HCT116 (cell line): ENCODE data around the gene MORN4. TPM values are rescaled to one million over a fixed set of nuclear protein-coding genes. Genes with fewer than 3 reads are reported as not detected.
"Not testable (repeated sequence)": the region's sequence is repeated elsewhere in the genome, so short reads cannot be mapped to it uniquely, and the experiment has no call there.

Experiments
- ATAC-seq: fragments of 200-7000 bp; cut with Tn5 transposase; 2 replicates; pipeline ENCODE4 v1.9.1; 2020; ENCODE audit warnings: mild to moderate bottlenecking, moderate library complexity
- BruUV-seq: library from RNA; stranded (reverse); fragments of 400-500 nt; replicated peaks from 2 replicates; lab custom pipeline; 2021; lab: Mats Ljungman, UMichigan
- CTCF ChIA-PET: fragments of 300-600 bp; sonication (Branson Sonifier 250); formaldehyde crosslinking; loops from one replicate; lab custom pipeline; 2021; ENCODE audit warnings: antibody characterized with exemption; lab: Charles Lee
- POLR2A ChIA-PET: fragments of 300-600, 350-600 bp; sonication (Branson Sonifier 250); formaldehyde crosslinking; loops from one replicate; lab custom pipeline; 2021; ENCODE audit warnings: antibody characterized with exemption; lab: Charles Lee
- RAD21 ChIA-PET, 2 experiments: fragments of 300-600 bp; sonication (Branson Sonifier 250); formaldehyde crosslinking; loops; one replicate each; lab custom pipeline; 2023; ENCODE audit warnings: low total read pairs in 2 of 2; ENCODE audit not compliant: uncharacterized antibody in 2 of 2, unreplicated experiment in 2 of 2, low non-redundant PET in 1 of 2; lab: Charles Lee
- DNase-seq: peaks from one replicate; pipeline ENCODE4 v3.0.0-alpha.2; 2010; ENCODE audit warnings: low read depth, low spot score
- H2AFZ ChIP-seq: fragments of 200-600 bp; shearing (Covaris generic), sonication (generic); 2 replicates; pipeline ENCODE4 v1.6.1; 2017; ENCODE audit warnings: low read depth, mixed run types, mixed read lengths, antibody characterized with exemption, low read length; ENCODE audit not compliant: poor library complexity, severe bottlenecking
- H3K27ac ChIP-seq: 2 replicates; pipeline ENCODE4 v1.5.1; 2012; ENCODE audit warnings: low read depth, low read length
- H3K27me3 ChIP-seq: fragments of 200-600 bp; sonication (generic); 2 replicates; pipeline ENCODE4 v1.6.1; 2016; ENCODE audit warnings: mixed run types, low read length, mixed read lengths; ENCODE audit not compliant: insufficient read depth
- H3K36me3 ChIP-seq, 2 experiments: fragments of 200-500 bp in 1 of 2; fragments of 200-600 bp in 1 of 2; sonication (Bioruptor generic) in 1 of 2; sonication (generic) in 1 of 2; 2 replicates each; pipeline versions ENCODE4 v1.5.1 to v1.6.1; 2014 to 2016; ENCODE audit warnings: low read length in 2 of 2, inconsistent platforms in 1 of 2, mixed read lengths in 1 of 2, mixed run types in 1 of 2; ENCODE audit not compliant: insufficient read depth in 2 of 2, control insufficient read depth in 1 of 2
- H3K4me1 ChIP-seq, 2 experiments: fragments of 200-600 bp in 1 of 2; sonication (generic) in 1 of 2; 2 replicates each; pipeline versions ENCODE4 v1.5.1 to v1.6.1; 2012 to 2017; ENCODE audit warnings: low read length in 2 of 2, inconsistent platforms in 1 of 2, mild to moderate bottlenecking in 1 of 2, mixed read lengths in 1 of 2, mixed run types in 1 of 2, moderate library complexity in 1 of 2; ENCODE audit not compliant: insufficient read depth in 2 of 2, control insufficient read depth in 1 of 2
- H3K4me2 ChIP-seq: fragments of 200-600 bp; sonication (generic); 2 replicates; pipeline ENCODE4 v1.6.1; 2017; ENCODE audit warnings: mixed run types, low read length, mixed read lengths
- H3K4me3 ChIP-seq, 2 experiments: fragments of 200-600 bp in 1 of 2; sonication (generic) in 1 of 2; replicated peaks in 1 of 2; 2 replicates each; pipeline ENCODE4 v1.5.1; 2011 to 2016; ENCODE audit warnings: low read length in 2 of 2, control low read depth in 1 of 2, low read depth in 1 of 2, mild to moderate bottlenecking in 1 of 2, mixed read lengths in 1 of 2, mixed run types in 1 of 2
- H3K79me2 ChIP-seq: fragments of 200-600 bp; sonication (generic); 2 replicates; pipeline ENCODE4 v1.6.1; 2017; ENCODE audit warnings: mild to moderate bottlenecking, mixed run types, low read length, moderate library complexity, mixed read lengths; ENCODE audit not compliant: insufficient read depth
- H3K9ac ChIP-seq: fragments of 200-600 bp; sonication (generic); 2 replicates; pipeline ENCODE4 v1.6.1; 2016; ENCODE audit warnings: low read length, mixed read lengths
- H3K9me2 ChIP-seq: fragments of 200-600 bp; sonication (generic), shearing (Covaris generic); 2 replicates; pipeline ENCODE4 v1.6.1; 2017; ENCODE audit warnings: mixed run types, mild to moderate bottlenecking, moderate library complexity; ENCODE audit not compliant: insufficient read depth
- H3K9me3 ChIP-seq, 2 experiments: fragments of 200-500 bp in 1 of 2; fragments of 200-600 bp in 1 of 2; sonication (Bioruptor generic) in 1 of 2; sonication (generic) in 1 of 2; 2 replicates each; pipeline ENCODE4 v1.6.1; 2014 to 2017; ENCODE audit warnings: low read length in 2 of 2, mixed read lengths in 2 of 2, inconsistent platforms in 1 of 2, low read depth in 1 of 2, mild to moderate bottlenecking in 1 of 2, mixed run types in 1 of 2, moderate library complexity in 1 of 2; ENCODE audit not compliant: control insufficient read depth in 1 of 2, insufficient read depth in 1 of 2
- H4K20me1 ChIP-seq: fragments of 200-600 bp; sonication (generic), shearing (Covaris generic); 2 replicates; pipeline ENCODE4 v1.6.1; 2017; ENCODE audit warnings: mixed run types, mild to moderate bottlenecking, moderate library complexity; ENCODE audit not compliant: insufficient read depth
- CBX3 ChIP-seq: IDR thresholded peaks from 2 replicates; pipeline ENCODE4 v1.6.1; 2012; ENCODE audit warnings: low read depth
- CEBPB ChIP-seq: IDR thresholded peaks from 2 replicates; pipeline ENCODE4 v1.6.1; 2012; ENCODE audit warnings: low read depth
- EGR1 ChIP-seq: IDR thresholded peaks from 2 replicates; pipeline ENCODE4 v1.6.1; 2012; ENCODE audit warnings: low read depth
- ELF1 ChIP-seq: IDR thresholded peaks from 2 replicates; pipeline ENCODE4 v1.6.1; 2012; ENCODE audit warnings: low read depth, borderline replicate concordance
- FOSL1 ChIP-seq: IDR thresholded peaks from 2 replicates; pipeline ENCODE4 v1.6.1; 2012; ENCODE audit warnings: low read depth
- JUND ChIP-seq: IDR thresholded peaks from 2 replicates; pipeline ENCODE4 v1.6.1; 2012
- POLR2AphosphoS5 ChIP-seq: IDR thresholded peaks from 2 replicates; pipeline ENCODE4 v1.6.1; 2011; ENCODE audit warnings: mild to moderate bottlenecking, low read depth, low read length, moderate library complexity
- RAD21 ChIP-seq: IDR thresholded peaks from 2 replicates; pipeline ENCODE4 v1.6.1; 2012; ENCODE audit warnings: low read depth, mild to moderate bottlenecking
- SP1 ChIP-seq: IDR thresholded peaks from 2 replicates; pipeline ENCODE4 v1.6.1; 2012; ENCODE audit warnings: low read depth
- SRF ChIP-seq: IDR thresholded peaks from 2 replicates; pipeline ENCODE4 v1.6.1; 2012; ENCODE audit warnings: low read depth
- YY1 ChIP-seq: IDR thresholded peaks from 2 replicates; pipeline ENCODE4 v1.6.1; 2011; ENCODE audit warnings: low read length, low read depth, moderate library complexity, mild to moderate bottlenecking; ENCODE audit not compliant: insufficient replicate concordance; ENCODE audit errors: extremely low read depth
- intact Hi-C: fragments of 100-400 bp; cut with micrococcal nuclease; formaldehyde crosslinking; loops from 2 replicates; pipeline ENCODE4 v1.10.0; 2022
- total RNA-seq: library from RNA; stranded (reverse); gene quantifications from one replicate; pipeline ENCODE4 v1.2.1, GENCODE V29; 2021; ENCODE audit not compliant: unreplicated experiment
- TF ChIP-seq, protein P1 (sequence below), 3 experiments: fragments of 200-600 bp in 1 of 3; sonication (generic) in 1 of 3; IDR thresholded peaks in 2 of 3; conservative IDR thresholded peaks in 1 of 3; 2 replicates each; pipeline ENCODE4 v1.5.1; 2012 to 2017; ENCODE audit warnings: low read depth in 2 of 3, low read length in 2 of 3, antibody characterized with exemption in 1 of 3, borderline replicate concordance in 1 of 3, control low read depth in 1 of 3, mild to moderate bottlenecking in 1 of 3, mixed read lengths in 1 of 3, mixed run types in 1 of 3, moderate library complexity in 1 of 3; ENCODE audit not compliant: insufficient read depth in 1 of 3
- TF ChIP-seq, protein P2 (sequence below): IDR thresholded peaks from 2 replicates; pipeline ENCODE4 v1.6.1; 2012

The MORN4 gene
- total RNA-seq, 1 experiment from 2014 or later: 8.0 TPM

DNA sequence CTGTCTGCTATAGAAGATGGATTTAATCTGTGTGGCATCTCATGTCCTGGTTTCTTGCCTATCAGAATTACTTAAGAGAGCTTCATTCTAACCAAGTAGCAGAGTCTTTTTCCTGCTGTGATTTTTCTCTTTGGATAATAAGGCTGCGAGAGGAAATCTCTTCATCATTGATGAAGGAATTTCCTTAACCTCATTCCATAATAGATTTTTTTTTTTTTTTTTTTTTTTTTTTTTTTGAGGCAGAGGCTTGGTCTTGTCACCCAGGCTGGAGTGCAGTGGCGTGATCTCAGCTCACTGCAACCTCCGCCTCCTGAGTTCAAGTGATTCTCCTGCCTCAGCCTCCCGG, 16.1 kb upstream of the MORN4 start:
- RAD21 ChIA-PET, BruUV-seq, H4K20me1 ChIP-seq, intact Hi-C loops, H3K9me3 ChIP-seq, ATAC-seq, H3K27me3 ChIP-seq, H2AFZ ChIP-seq, DNase-seq, H3K9me2 ChIP-seq: not testable (repeated sequence)
- peak overlapping the region; percentile 60 for H3K27ac ChIP-seq
- peak overlapping the region; percentile 55 for H3K9ac ChIP-seq
- POLR2A ChIA-PET: interaction anchor here (1.1 kb wide), 1 partner anchor 9 kb away, joined by 8 read pairs; the partner anchor contains the start of gene PI4K2A
- peak overlapping the region in 1 of 2 experiments; percentile 41; a peak in 2 of 4 replicates for H3K4me3 ChIP-seq
- peaks cover 11 to 27% of the 10 kb centered on the region in 2 experiments; a peak in 3 of 4 replicates for H3K36me3 ChIP-seq
- peaks cover 36% of the 10 kb centered on the region for H3K79me2 ChIP-seq
- peak; percentile 10; the same call in 1 of the 2 replicates for TF ChIP-seq SRF
- H3K4me2 ChIP-seq: peak overlapping the region; percentile 71
- CTCF ChIA-PET: interaction anchor here (0.8 kb wide), 1 partner anchor 9 kb away, joined by 3 read pairs; the partner anchor contains the start of gene PI4K2A
- peaks cover 46 to 59% of the 10 kb centered on the region in 2 experiments for H3K4me1 ChIP-seq

DNA sequence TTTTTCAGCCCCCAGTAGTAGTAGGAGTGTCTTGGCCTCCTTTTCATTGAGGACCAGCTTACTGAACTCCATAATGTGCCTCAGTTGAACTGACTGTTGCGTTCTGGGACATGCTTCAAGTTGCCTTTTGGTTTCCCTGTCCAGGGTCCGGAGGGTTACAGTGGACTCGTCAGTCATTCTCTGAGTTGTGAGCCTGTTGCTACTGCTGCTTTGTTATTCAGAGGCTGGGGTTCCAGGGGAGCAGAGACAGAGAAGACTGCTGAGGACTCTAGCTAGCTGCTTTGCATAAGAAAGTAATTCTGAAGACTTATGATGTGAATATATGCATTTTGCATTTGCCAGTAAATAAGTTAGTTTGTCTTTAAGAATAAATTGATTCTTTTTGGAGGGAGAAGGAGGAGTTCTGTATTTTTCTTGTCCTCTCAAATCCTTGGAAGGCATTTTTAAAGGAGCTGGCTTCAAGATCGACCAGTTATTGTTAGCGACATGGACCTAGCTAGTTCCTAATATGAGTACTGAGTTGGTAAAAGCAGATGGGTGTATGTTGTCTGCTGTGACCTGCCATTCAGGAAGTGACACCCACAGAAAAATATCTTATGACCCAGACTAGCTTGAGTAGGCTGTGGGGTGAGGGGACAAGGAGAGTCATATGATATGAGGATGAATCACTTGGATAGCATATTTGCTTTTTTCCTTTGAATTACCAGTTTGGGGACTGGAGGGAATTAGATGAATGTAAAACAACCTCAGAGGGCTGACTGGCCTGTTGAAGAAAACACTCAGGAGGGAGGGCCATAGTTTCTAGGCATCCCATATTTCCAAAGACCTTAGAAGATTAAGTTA, 15.5 kb upstream of the MORN4 start:
- CTCF ChIA-PET: interaction anchor here (0.8 to 1.1 kb wide), 2 partner anchors 9 to 38 kb away, joined by 3 read pairs; partner anchors contain the start of genes AVPI1 and PI4K2A
- no peaks in the 10 kb centered on the region for H3K9me3 ChIP-seq
- DNase-seq (peak; percentile 69), ATAC-seq (peak; percentile 87)
- no peaks in the 10 kb centered on the region for H4K20me1 ChIP-seq
- peaks cover 9 to 31% of the 10 kb centered on the region in 2 experiments; a peak in 3 of 4 replicates for H3K36me3 ChIP-seq
- TSS peak; percentile 86 for BruUV-seq
- peaks cover 46 to 59% of the 10 kb centered on the region in 2 experiments for H3K4me1 ChIP-seq
- intact Hi-C loops: no loop called here
- RAD21 ChIA-PET: no interaction called here
- H3K4me3 ChIP-seq: peak overlapping the region in 1 of 2 experiments; percentile 41; a peak in 3 of 4 replicates
- peak overlapping the region; percentile 55 for H3K9ac ChIP-seq
- H2AFZ ChIP-seq: no peak overlapping the region
- POLR2A ChIA-PET: interaction anchor here (1.1 kb wide), 1 partner anchor 8 kb away, joined by 8 read pairs; the partner anchor contains the start of gene PI4K2A
- H3K27me3 ChIP-seq: no peaks in the 10 kb centered on the region
- peaks cover 39% of the 10 kb centered on the region for H3K79me2 ChIP-seq
- peak overlapping the region; percentile 60 for H3K27ac ChIP-seq
- H3K9me2 ChIP-seq: no peaks in the 10 kb centered on the region
- peak overlapping the region; percentile 71 for H3K4me2 ChIP-seq
- TF ChIP-seq CBX3: peak; percentile 96
- TF ChIP-seq RAD21: peak; percentile 35; the same call in 1 of the 2 replicates
- TF ChIP-seq, protein P1, sequence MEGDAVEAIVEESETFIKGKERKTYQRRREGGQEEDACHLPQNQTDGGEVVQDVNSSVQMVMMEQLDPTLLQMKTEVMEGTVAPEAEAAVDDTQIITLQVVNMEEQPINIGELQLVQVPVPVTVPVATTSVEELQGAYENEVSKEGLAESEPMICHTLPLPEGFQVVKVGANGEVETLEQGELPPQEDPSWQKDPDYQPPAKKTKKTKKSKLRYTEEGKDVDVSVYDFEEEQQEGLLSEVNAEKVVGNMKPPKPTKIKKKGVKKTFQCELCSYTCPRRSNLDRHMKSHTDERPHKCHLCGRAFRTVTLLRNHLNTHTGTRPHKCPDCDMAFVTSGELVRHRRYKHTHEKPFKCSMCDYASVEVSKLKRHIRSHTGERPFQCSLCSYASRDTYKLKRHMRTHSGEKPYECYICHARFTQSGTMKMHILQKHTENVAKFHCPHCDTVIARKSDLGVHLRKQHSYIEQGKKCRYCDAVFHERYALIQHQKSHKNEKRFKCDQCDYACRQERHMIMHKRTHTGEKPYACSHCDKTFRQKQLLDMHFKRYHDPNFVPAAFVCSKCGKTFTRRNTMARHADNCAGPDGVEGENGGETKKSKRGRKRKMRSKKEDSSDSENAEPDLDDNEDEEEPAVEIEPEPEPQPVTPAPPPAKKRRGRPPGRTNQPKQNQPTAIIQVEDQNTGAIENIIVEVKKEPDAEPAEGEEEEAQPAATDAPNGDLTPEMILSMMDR (IDR thresholded peaks at IDR 0.05 in 2 of 3, conservative IDR thresholded peaks at IDR 0.05 in 1 of 3; ENCODE audit: borderline replicate concordance in 1 of 3, insufficient read depth in 1 of 3, low read depth in 2 of 3, low read length in 2 of 3): no peak
- TF ChIP-seq SP1: peak; percentile 97
- peak; percentile 97 for TF ChIP-seq JUND
- no peak; the same call in 1 of the 2 replicates for TF ChIP-seq ELF1
- peak; percentile 95 for TF ChIP-seq FOSL1
- peak; percentile 25 for TF ChIP-seq YY1
- TF ChIP-seq, protein P2, sequence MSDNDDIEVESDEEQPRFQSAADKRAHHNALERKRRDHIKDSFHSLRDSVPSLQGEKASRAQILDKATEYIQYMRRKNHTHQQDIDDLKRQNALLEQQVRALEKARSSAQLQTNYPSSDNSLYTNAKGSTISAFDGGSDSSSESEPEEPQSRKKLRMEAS: peak; percentile 75
- TF ChIP-seq POLR2AphosphoS5: peak; percentile 61
- peak; percentile 70 for TF ChIP-seq CEBPB
- peak; percentile 72 for TF ChIP-seq EGR1
